PC-3 (cell line): ENCODE measurements around the gene JAK3. TPM values are rescaled to one million over a fixed set of nuclear protein-coding genes. Genes with fewer than 3 reads are reported as not detected.
A peak's percentile ranks its signal among the peaks of the same experiment; 100 is the strongest.

ENCODE experiments used
- ATAC-seq: fragments of 200-7000 bp; cut with Tn5 transposase; 2 replicates; pipeline ENCODE4 v1.9.1; 2020; ENCODE audit warnings: mild to moderate bottlenecking, moderate library complexity
- BruUV-seq: library from RNA; stranded (reverse); fragments of 400-500 nt; replicated peaks from 2 replicates; lab custom pipeline; 2021; lab: Mats Ljungman, UMichigan
- CTCF ChIA-PET: fragments of 300-600 bp; sonication (Branson Sonifier 250); formaldehyde crosslinking; loops from one replicate; lab custom pipeline; 2022; ENCODE audit warnings: antibody characterized with exemption; lab: Charles Lee
- POLR2A ChIA-PET: fragments of 300-600 bp; sonication (Branson Sonifier 250); formaldehyde crosslinking; loops from one replicate; lab custom pipeline; 2022; ENCODE audit warnings: antibody characterized with exemption; ENCODE audit not compliant: unreplicated experiment; lab: Charles Lee
- DNase-seq: peaks from one replicate; pipeline ENCODE4 v3.0.0-alpha.2; 2015
- H2AFZ ChIP-seq: fragments of 300-600 bp; sonication (generic); 2 replicates; pipeline ENCODE4 v1.6.0; 2016; ENCODE audit warnings: antibody characterized with exemption, low read length
- H3F3A ChIP-seq: fragments of 300-600 bp; sonication (generic); one replicate; pipeline ENCODE4 v1.6.0; 2017; ENCODE audit warnings: antibody characterized with exemption, low read length, control low read depth, mild to moderate bottlenecking; ENCODE audit not compliant: unreplicated experiment
- H3K27ac ChIP-seq: fragments of 300-600 bp; sonication (generic); 2 replicates; pipeline ENCODE4 v1.5.1; 2016; ENCODE audit warnings: mild to moderate bottlenecking, low read length
- H3K27me3 ChIP-seq: fragments of 300-600 bp; sonication (generic); 2 replicates; pipeline ENCODE4 v1.6.1; 2016; ENCODE audit warnings: low read length, mixed read lengths
- H3K36me3 ChIP-seq: fragments of 300-600 bp; sonication (generic); 2 replicates; pipeline ENCODE4 v1.6.1; 2016; ENCODE audit warnings: low read depth, mixed run types, low read length, mixed read lengths
- H3K4me1 ChIP-seq: fragments of 300-600 bp; sonication (generic); 2 replicates; pipeline ENCODE4 v1.5.1; 2016; ENCODE audit warnings: low read length; ENCODE audit not compliant: insufficient read depth
- H3K4me2 ChIP-seq: fragments of 300-600 bp; sonication (generic); 2 replicates; pipeline ENCODE4 v1.6.0; 2016; ENCODE audit warnings: low read length
- H3K4me3 ChIP-seq: fragments of 300-600 bp; sonication (generic); 2 replicates; pipeline ENCODE4 v1.5.1; 2016; ENCODE audit warnings: mild to moderate bottlenecking, low read length, mixed read lengths
- H3K79me2 ChIP-seq: fragments of 300-600 bp; sonication (generic); 2 replicates; pipeline ENCODE4 v1.6.1; 2017; ENCODE audit warnings: low read length, mixed read lengths
- H3K9ac ChIP-seq: fragments of 300-600 bp; sonication (generic); 2 replicates; pipeline ENCODE4 v1.6.0; 2016; ENCODE audit warnings: mild to moderate bottlenecking, low read length
- H3K9me2 ChIP-seq: fragments of 300-600 bp; sonication (generic); replicated peaks from 2 replicates; pipeline ENCODE4 v1.6.1; 2016; ENCODE audit warnings: mixed run types, low read length, mixed read lengths
- H3K9me3 ChIP-seq: fragments of 300-600 bp; sonication (generic); 2 replicates; pipeline ENCODE4 v1.6.1; 2016; ENCODE audit warnings: low read length, mixed read lengths
- H4K20me1 ChIP-seq: fragments of 300-600 bp; sonication (generic); 2 replicates; pipeline ENCODE4 v1.6.1; 2016; ENCODE audit warnings: low read length, mixed read lengths
- CTCF ChIP-seq: fragments of 300-600 bp; sonication (generic); conservative IDR thresholded peaks from 2 replicates; pipeline ENCODE4 v1.5.1; 2017; ENCODE audit warnings: antibody characterized with exemption, low read depth, mild to moderate bottlenecking, low read length
- EZH2 ChIP-seq: fragments of 300-600 bp; sonication (generic); IDR thresholded peaks from one replicate; pipeline ENCODE4 v1.6.1; 2017; ENCODE audit warnings: antibody characterized with exemption, mild to moderate bottlenecking, low read length; ENCODE audit not compliant: unreplicated experiment
- EZH2phosphoT487 ChIP-seq: fragments of 300-600 bp; sonication (generic); IDR thresholded peaks from 2 replicates; pipeline ENCODE4 v1.6.1; 2018; ENCODE audit warnings: mild to moderate bottlenecking, antibody characterized with exemption, low read length, borderline replicate concordance
- intact Hi-C: fragments of 100-400 bp; cut with micrococcal nuclease; formaldehyde crosslinking; loops from 2 replicates; pipeline ENCODE4 v1.9.0; 2023
- total RNA-seq: library from RNA; depleted of rRNA; stranded (reverse); fragments of >200 nt; gene quantifications from 2 replicates; pipeline ENCODE4 v1.2.3, GENCODE V29; 2014

JAK3 gene
- total RNA-seq, 1 experiment from 2014 or later: 1.5 TPM

- H3K4me1 ChIP-seq: peaks cover 56% of the 10 kb centered on the region
- no peaks in the 10 kb centered on the region for H3K9me2 ChIP-seq
- no peaks in the 10 kb centered on the region for H4K20me1 ChIP-seq
- no peaks in the 10 kb centered on the region for H3K9me3 ChIP-seq
- POLR2A ChIA-PET: no interaction called here
- H3F3A ChIP-seq: peaks cover 6% of the 10 kb centered on the region
- BruUV-seq: no TSS peak
- DNase-seq: peak; percentile 8
- H3K27me3 ChIP-seq: no peaks in the 10 kb centered on the region
- peak overlapping the region; percentile 95 for H3K9ac ChIP-seq
- TF ChIP-seq EZH2phosphoT487 (no peak), CTCF (no peak), EZH2 (no peak)
- intact Hi-C loops: loop anchor here (5.0 kb wide), 2 partner anchors 37 to 62 kb away; partner anchors contain the start of gene RPL18A
- CTCF ChIA-PET: interaction anchor here (1.6 kb wide), 1 partner anchor 64 kb away, joined by 4 read pairs; the partner anchor contains the start of gene RPL18A
- peak overlapping the region; percentile 84 for H3K4me3 ChIP-seq
- peaks cover 52% of the 10 kb centered on the region for H3K79me2 ChIP-seq
- no peak for ATAC-seq
- H3K36me3 ChIP-seq: no peaks in the 10 kb centered on the region
- peak overlapping the region; percentile 78; the same call in 1 of the 2 replicates for H2AFZ ChIP-seq
- peak overlapping the region; percentile 90 for H3K4me2 ChIP-seq
- peak overlapping the region; percentile 99 for H3K27ac ChIP-seq
Observed at GRCh38 chr19:17795495-17795856, 52.3 kb downstream of the JAK3 start.

GRCh38 chr19:17794731-17795494 lies 52.9 kb downstream of the JAK3 start, which contains the start of gene B3GNT3:
Gene B3GNT3 (plus strand): TSS chr19:17795138. CDS start chr19:17807808, 12,670 bp downstream.
- peak within 1 kb of the TSS; percentile 90 for H3K4me2 ChIP-seq
- H3K9ac ChIP-seq: peak within 1 kb of the TSS; percentile 95
- BruUV-seq: TSS peak; percentile 55

More at GRCh38 chr19:17794731-17795494, 52.9 kb downstream of the JAK3 start, which contains the start of gene B3GNT3:
- Histone ChIP-seq H3K36me3 (no peaks in the 10 kb centered on the region), H3K79me2 (peaks cover 47% of the 10 kb centered on the region), H3K9me3 (no peaks in the 10 kb centered on the region), H3K4me3 (peak within 1 kb of the TSS; percentile 84), H3K27me3 (no peaks in the 10 kb centered on the region), H3K4me1 (peaks cover 58% of the 10 kb centered on the region), H3K27ac (peak within 1 kb of the TSS; percentile 99), H3F3A (peaks cover 6% of the 10 kb centered on the region), H4K20me1 (no peaks in the 10 kb centered on the region), H3K9me2 (no peaks in the 10 kb centered on the region), H2AFZ (peak within 1 kb of the TSS; percentile 78)
- ATAC-seq (peak; percentile 15), DNase-seq (peak; percentile 94)
- TF ChIP-seq CTCF (no peak), EZH2 (no peak), EZH2phosphoT487 (no peak)
- intact Hi-C loops: loop anchor here (5.0 kb wide), 2 partner anchors 37 to 62 kb away; partner anchors contain the start of gene RPL18A
- ChIA-PET CTCF (interaction anchor here (1.6 kb wide), 1 partner anchor 64 kb away, joined by 4 read pairs; the partner anchor contains the start of gene RPL18A), POLR2A (interaction anchor here (0.7 kb wide), 2 partner anchors 47 to 490 kb away, joined by 3 to 4 read pairs; no protein-coding TSS in a partner anchor)
